Inferior parietal cortex (tissue), 1 donor: ENCODE data around the gene CHST11.
"Not testable (repeated sequence)": the region's sequence is repeated elsewhere in the genome, so short reads cannot be mapped to it uniquely, and the experiment has no call there.

ENCODE experiments used
- DNase-seq: peaks from one replicate; pipeline ENCODE4 v3.0.0-alpha.2; 2016; ENCODE audit errors: extremely low spot score

The CHST11 gene

GRCh38 chr12:104526320-104526719 is 69.6 kb downstream of the CHST11 start:
- DNase-seq: no peak

- no peak for DNase-seq
Measured at GRCh38 chr12:104526751-104527150, 70.0 kb downstream of the CHST11 start.

GRCh38 chr12:104527653-104528052 is 70.9 kb downstream of the CHST11 start:
- DNase-seq: not testable (repeated sequence)

GRCh38 chr12:104529130-104529874 is 72.6 kb downstream of the CHST11 start:
- no peak for DNase-seq

- no peak for DNase-seq
Measured at GRCh38 chr12:104532636-104533035, 75.9 kb downstream of the CHST11 start.

GRCh38 chr12:104533134-104533533 is 76.4 kb downstream of the CHST11 start:
- DNase-seq: no peak

- no peak for DNase-seq
Measured at GRCh38 chr12:104534162-104534856, 77.6 kb downstream of the CHST11 start.

GRCh38 chr12:104534857-104535248 is 78.1 kb downstream of the CHST11 start:
- DNase-seq: no peak

- no peak for DNase-seq
Measured at GRCh38 chr12:104535369-104535768, 78.6 kb downstream of the CHST11 start.

- no peak for DNase-seq
Measured at GRCh38 chr12:104536841-104537240, 80.1 kb downstream of the CHST11 start.

GRCh38 chr12:104538056-104538455 is 81.3 kb downstream of the CHST11 start:
- no peak for DNase-seq

GRCh38 chr12:104538891-104539462 is 82.2 kb downstream of the CHST11 start:
- no peak for DNase-seq

- DNase-seq: no peak
Measured at GRCh38 chr12:104544836-104545235, 88.1 kb downstream of the CHST11 start.

- no peak for DNase-seq
Measured at GRCh38 chr12:104546575-104546974, 89.8 kb downstream of the CHST11 start.

- DNase-seq: no peak
Measured at GRCh38 chr12:104547235-104547634, 90.5 kb downstream of the CHST11 start.

GRCh38 chr12:104549815-104550480 is 93.2 kb downstream of the CHST11 start:
- no peak for DNase-seq

- no peak for DNase-seq
Measured at GRCh38 chr12:104551313-104551931, 94.7 kb downstream of the CHST11 start.

- no peak for DNase-seq
Measured at GRCh38 chr12:104553421-104553820, 96.7 kb downstream of the CHST11 start.

GRCh38 chr12:104555648-104556047 is 98.9 kb downstream of the CHST11 start:
- DNase-seq: no peak

GRCh38 chr12:104557488-104558195 is 100.9 kb downstream of the CHST11 start:
- no peak for DNase-seq

- DNase-seq: no peak
Measured at GRCh38 chr12:104560881-104561280, 104.1 kb downstream of the CHST11 start.
